GM12875 (cell line): Measurements from ENCODE around the gene IFNGR2.
A peak's percentile ranks its signal among the peaks of the same experiment; 100 is the strongest.

ENCODE experiments used
- H3K4me3 ChIP-seq: one replicate; pipeline ENCODE4 v1.5.1; 2011; ENCODE audit warnings: low read depth, low read length, control low read depth
- CTCF ChIP-seq: IDR thresholded peaks from 2 replicates; pipeline ENCODE4 v1.5.1; 2011; ENCODE audit warnings: low read depth, mild to moderate bottlenecking, control low read depth, inconsistent platforms, low read length, moderate library complexity, borderline replicate concordance; ENCODE audit not compliant: insufficient read depth

The IFNGR2 gene, protein sequence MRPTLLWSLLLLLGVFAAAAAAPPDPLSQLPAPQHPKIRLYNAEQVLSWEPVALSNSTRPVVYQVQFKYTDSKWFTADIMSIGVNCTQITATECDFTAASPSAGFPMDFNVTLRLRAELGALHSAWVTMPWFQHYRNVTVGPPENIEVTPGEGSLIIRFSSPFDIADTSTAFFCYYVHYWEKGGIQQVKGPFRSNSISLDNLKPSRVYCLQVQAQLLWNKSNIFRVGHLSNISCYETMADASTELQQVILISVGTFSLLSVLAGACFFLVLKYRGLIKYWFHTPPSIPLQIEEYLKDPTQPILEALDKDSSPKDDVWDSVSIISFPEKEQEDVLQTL

DNA sequence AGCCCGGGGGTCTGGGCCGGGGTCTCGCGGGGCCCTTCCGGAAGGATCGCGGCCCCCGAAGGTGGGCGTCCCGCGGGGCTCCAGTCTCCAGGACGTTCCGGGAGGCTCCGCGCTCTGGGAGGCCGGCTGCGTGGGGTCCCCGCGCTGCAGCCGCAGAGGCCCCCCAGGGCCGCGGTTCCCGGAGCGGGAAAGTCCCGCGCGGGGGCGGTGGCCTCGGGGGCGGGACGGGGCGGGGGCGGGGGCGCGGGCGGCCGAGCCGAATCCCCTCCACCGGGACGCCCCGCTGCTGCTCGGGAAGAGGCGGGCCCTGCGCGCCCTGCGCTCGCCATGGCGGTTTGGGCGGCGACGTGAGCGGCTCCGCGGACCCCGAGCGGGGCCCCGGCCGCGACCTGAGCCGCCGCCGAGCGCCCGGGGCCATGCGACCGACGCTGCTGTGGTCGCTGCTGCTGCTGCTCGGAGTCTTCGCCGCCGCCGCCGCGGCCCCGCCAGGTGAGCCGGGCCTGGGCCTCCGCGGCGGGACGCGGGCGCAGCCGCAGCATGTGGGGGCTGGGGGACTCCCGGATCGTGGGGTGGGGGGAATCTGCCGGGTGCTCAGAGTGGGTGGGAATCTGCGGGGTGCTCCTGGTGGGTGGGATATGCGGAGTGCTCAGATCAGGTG lies at the start of gene IFNGR2:
Gene IFNGR2, plus strand, starts transcription at position 286 of the 658 bp plus-strand sequence. Its CDS starts 131 bp downstream, at position 417.
- H3K4me3 ChIP-seq, result peak within 1 kb of the TSS; percentile 96
- no peak for TF ChIP-seq CTCF

GRCh38 chr21:33355355-33355754 lies 47.9 kb upstream of the IFNGR2 start:
- TF ChIP-seq CTCF, result no peak
- no peak overlapping the region for H3K4me3 ChIP-seq

DNA sequence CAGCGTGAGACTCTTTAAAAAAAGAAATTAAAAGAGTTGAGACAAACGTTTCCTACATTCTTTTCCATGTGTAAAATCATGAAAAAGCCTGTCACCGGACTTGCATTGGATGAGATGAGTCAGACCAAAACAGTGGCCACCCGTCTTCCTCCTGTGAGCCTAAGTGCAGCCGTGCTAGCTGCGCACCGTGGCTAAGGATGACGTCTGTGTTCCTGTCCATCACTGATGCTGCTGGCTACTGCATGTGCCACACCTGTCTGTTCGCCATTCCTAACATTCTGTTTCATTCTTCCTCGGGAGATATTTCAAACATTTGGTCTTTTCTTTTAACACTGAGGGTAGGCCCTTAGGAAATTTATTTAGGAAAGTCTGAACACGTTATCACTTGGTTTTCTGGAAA lies 47.2 kb upstream of the IFNGR2 start:
- H3K4me3 ChIP-seq, result no peak overlapping the region
- no peak for TF ChIP-seq CTCF

GRCh38 chr21:33357177-33357576 lies 46.0 kb upstream of the IFNGR2 start:
- no peak overlapping the region for H3K4me3 ChIP-seq
- no peak for TF ChIP-seq CTCF

DNA sequence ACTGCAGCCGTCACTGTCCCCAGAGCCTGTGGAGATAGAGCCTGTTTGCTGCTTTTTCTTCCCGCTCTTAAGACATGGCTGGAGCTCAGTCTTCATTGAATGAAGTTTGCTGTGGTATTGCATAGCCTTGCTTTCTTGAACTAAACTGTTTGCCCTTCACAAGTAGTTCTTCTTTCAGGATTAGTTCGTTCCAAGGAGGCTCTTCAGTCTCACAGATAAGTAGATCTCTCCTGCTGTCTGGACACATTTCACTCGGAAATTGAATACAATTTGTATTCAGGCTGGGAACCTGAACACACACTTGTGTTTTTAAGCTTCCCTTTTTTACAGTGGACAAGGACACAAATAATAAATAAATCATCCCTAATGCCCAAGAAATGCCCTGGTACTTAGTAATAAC lies 43.8 kb upstream of the IFNGR2 start:
- TF ChIP-seq CTCF, result no peak
- no peak overlapping the region for H3K4me3 ChIP-seq

- TF ChIP-seq CTCF, result no peak
- no peak overlapping the region for H3K4me3 ChIP-seq
Measured at GRCh38 chr21:33360281-33360680, 42.9 kb upstream of the IFNGR2 start.
